ENCODE results near the gene CYB561D2. TPM values are rescaled to one million over a fixed set of nuclear protein-coding genes. Genes with fewer than 3 reads are reported as not detected.

The CYB561D2 gene
- total and polyA plus RNA-seq, 8 donors: 8.6 to 30.4 (median 14.0) TPM

DNA sequence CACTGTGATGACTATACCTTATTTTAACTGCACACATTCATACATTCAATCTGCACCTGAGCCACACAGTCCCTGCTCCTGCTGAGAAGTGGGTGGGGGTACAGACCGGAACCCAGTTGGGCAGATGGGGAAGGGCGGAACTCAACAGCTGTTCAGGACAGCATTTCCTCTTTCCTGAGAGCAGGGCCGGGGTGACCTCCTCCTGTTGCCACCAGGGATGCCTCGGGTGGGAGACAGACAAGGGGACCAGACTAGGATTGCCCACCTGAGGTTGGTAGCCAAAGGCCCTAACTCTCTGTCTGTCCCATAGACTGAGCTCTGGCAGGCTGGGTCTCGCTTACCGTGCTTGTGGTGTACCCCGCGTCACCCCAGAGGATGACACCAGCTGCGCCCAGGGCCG lies 32.0 kb upstream of the CYB561D2 start:
- Histone ChIP-seq H3K9me3 (no peaks in the 10 kb centered on the region), H3K36me3 (no peaks in the 10 kb centered on the region), H3K27ac (no peak overlapping the region), H3K4me3 (no peak overlapping the region), H3K4me1 (peaks cover 5 to 22% (median 21%) of the 10 kb centered on the region in 3 donors), H3K27me3 (no peaks in the 10 kb centered on the region)
- DNase-seq (peak in 1 of 6 donors; percentile 28), FAIRE-seq (no peak), ATAC-seq (no peak)
- WGBS, 2 donors: 69 to 79% methylated on average over 10 of the region's 10 CpGs
- TF ChIP-seq, protein P1, sequence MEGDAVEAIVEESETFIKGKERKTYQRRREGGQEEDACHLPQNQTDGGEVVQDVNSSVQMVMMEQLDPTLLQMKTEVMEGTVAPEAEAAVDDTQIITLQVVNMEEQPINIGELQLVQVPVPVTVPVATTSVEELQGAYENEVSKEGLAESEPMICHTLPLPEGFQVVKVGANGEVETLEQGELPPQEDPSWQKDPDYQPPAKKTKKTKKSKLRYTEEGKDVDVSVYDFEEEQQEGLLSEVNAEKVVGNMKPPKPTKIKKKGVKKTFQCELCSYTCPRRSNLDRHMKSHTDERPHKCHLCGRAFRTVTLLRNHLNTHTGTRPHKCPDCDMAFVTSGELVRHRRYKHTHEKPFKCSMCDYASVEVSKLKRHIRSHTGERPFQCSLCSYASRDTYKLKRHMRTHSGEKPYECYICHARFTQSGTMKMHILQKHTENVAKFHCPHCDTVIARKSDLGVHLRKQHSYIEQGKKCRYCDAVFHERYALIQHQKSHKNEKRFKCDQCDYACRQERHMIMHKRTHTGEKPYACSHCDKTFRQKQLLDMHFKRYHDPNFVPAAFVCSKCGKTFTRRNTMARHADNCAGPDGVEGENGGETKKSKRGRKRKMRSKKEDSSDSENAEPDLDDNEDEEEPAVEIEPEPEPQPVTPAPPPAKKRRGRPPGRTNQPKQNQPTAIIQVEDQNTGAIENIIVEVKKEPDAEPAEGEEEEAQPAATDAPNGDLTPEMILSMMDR (IDR thresholded peaks at IDR 0.05): no peak
- intact Hi-C loops (cut with DNase I): no loop called here

- FAIRE-seq (no peak), DNase-seq (peak in 2 of 6 donors; percentile 35 to 61), ATAC-seq (no peak)
- Histone ChIP-seq H3K36me3 (no peaks in the 10 kb centered on the region), H3K4me1 (peaks cover 5 to 22% (median 21%) of the 10 kb centered on the region in 3 donors), H3K4me3 (no peak overlapping the region), H3K9me3 (no peaks in the 10 kb centered on the region), H3K27ac (no peak overlapping the region), H3K27me3 (no peaks in the 10 kb centered on the region)
- WGBS, 2 donors: 89 to 91% methylated on average over 16 of the region's 16 CpGs
- intact Hi-C loops (cut with DNase I): no loop called here
- TF ChIP-seq, protein P1 (IDR thresholded peaks at IDR 0.05): no peak
These were observed 31.3 kb upstream of the CYB561D2 start for GRCh38 chr3:50319181-50319893.

- TF ChIP-seq, protein P1 (IDR thresholded peaks at IDR 0.05): no peak
- WGBS, 2 donors: 78 to 83% methylated on average over 29 of the region's 29 CpGs
- no peaks in the 10 kb centered on the region for H3K36me3 ChIP-seq
- peaks cover 5 to 22% (median 21%) of the 10 kb centered on the region in 3 donors for H3K4me1 ChIP-seq
- H3K27ac ChIP-seq: peak overlapping the region; percentile 88 to 98 (median 96)
- FAIRE-seq (no peak), ATAC-seq (no peak), DNase-seq (peak in 3 of 6 donors; percentile 31 to 71 (median 55))
- H3K4me3 ChIP-seq: peak overlapping the region in 3 of 4 donors; percentile 79 to 94 (median 83)
- intact Hi-C loops (cut with DNase I): loop anchor here in 1 of 3 donors (10.0 kb wide), 1 partner anchor 65 kb away; no protein-coding TSS in a partner anchor
- H3K9me3 ChIP-seq: no peaks in the 10 kb centered on the region
- no peaks in the 10 kb centered on the region for H3K27me3 ChIP-seq
These were observed 30.6 kb upstream of the CYB561D2 start for GRCh38 chr3:50319894-50320625.

- peak; percentile 73 to 89 (median 82) for DNase-seq
- peak; percentile 76 to 80 (median 78) for ATAC-seq
- Histone ChIP-seq H3K4me1 (peaks cover 5 to 22% (median 21%) of the 10 kb centered on the region in 3 donors), H3K36me3 (peaks cover 0 to 7% (median 0%) of the 10 kb centered on the region in 3 donors), H3K27ac (peak overlapping the region; percentile 88 to 98 (median 96)), H3K27me3 (no peaks in the 10 kb centered on the region), H3K4me3 (peak overlapping the region; percentile 51 to 94 (median 81)), H3K9me3 (no peaks in the 10 kb centered on the region)
- FAIRE-seq: no peak
- TF ChIP-seq, protein P1 (IDR thresholded peaks at IDR 0.05): no peak
- WGBS, 2 donors: 0 to 1% methylated on average over 39 to 45 of the region's 45 CpGs
- intact Hi-C loops (cut with DNase I): loop anchor here in 1 of 3 donors (10.0 kb wide), 1 partner anchor 66 kb away; no protein-coding TSS in a partner anchor
These were observed 29.8 kb upstream of the CYB561D2 start for GRCh38 chr3:50320853-50321335.
